Measurements from ENCODE around the gene FXN.

Gene FXN

GRCh38 chr9:69141851-69142250 is 106.3 kb downstream of the FXN start:
- no peak overlapping the region for H3K4me3 ChIP-seq (ENCODE audit: low read length)
- TF ChIP-seq ZNF274 (IDR thresholded peaks at IDR 0.05; ENCODE audit: low read depth, low read length), result no peak

- TF ChIP-seq ZNF274 (IDR thresholded peaks at IDR 0.05; ENCODE audit: low read depth, low read length), result no peak
- no peak overlapping the region for H3K4me3 ChIP-seq (ENCODE audit: low read length)
Measured at GRCh38 chr9:69143291-69143690, 107.7 kb downstream of the FXN start.

GRCh38 chr9:69145144-69145715 is 109.7 kb downstream of the FXN start:
- no peak overlapping the region for H3K4me3 ChIP-seq (ENCODE audit: low read length)
- TF ChIP-seq ZNF274 (IDR thresholded peaks at IDR 0.05; ENCODE audit: low read depth, low read length), result no peak

- no peak overlapping the region for H3K4me3 ChIP-seq (ENCODE audit: low read length)
- no peak for TF ChIP-seq ZNF274 (IDR thresholded peaks at IDR 0.05; ENCODE audit: low read depth, low read length)
Measured at GRCh38 chr9:69147041-69147834, 111.7 kb downstream of the FXN start.

GRCh38 chr9:69149321-69149807 is 113.8 kb downstream of the FXN start:
- TF ChIP-seq ZNF274 (IDR thresholded peaks at IDR 0.05; ENCODE audit: low read depth, low read length), result no peak
- no peak overlapping the region for H3K4me3 ChIP-seq (ENCODE audit: low read length)

All from GM08714 (cell line).